Measurements from ENCODE around the gene FNDC3B. TPM values are rescaled to one million over a fixed set of nuclear protein-coding genes. Genes with fewer than 3 reads are reported as not detected.

Gene FNDC3B
- total and polyA plus RNA-seq, 9 of the 15 experiments (the other 6 are each of a cell fraction or from before 2014, with no cell fraction given): 7.0 to 35.8 (median 16.2) TPM

GRCh38 chr3:172069478-172069877 lies 30.1 kb downstream of the FNDC3B start:
- Histone ChIP-seq H3K9me3 (replicated peaks; ENCODE audit: control insufficient read depth, insufficient read depth, low read depth, low read length) (no peaks in the 10 kb centered on the region), H3K4me2 (ENCODE audit: insufficient read depth, low read length) (no peak overlapping the region), H2AFZ (ENCODE audit: low read depth, low read length) (no peak overlapping the region), H3K79me2 (ENCODE audit: control insufficient read depth, insufficient read depth, low read length) (peaks cover 99% of the 10 kb centered on the region), H4K20me1 (replicated peaks; ENCODE audit: control insufficient read depth, insufficient read depth, low read length) (peaks cover 3% of the 10 kb centered on the region; the same call in 1 of the 2 replicates), H3K4me1 (replicated peaks in 1 of 2; ENCODE audit: control insufficient read depth in 2 of 2, insufficient read depth in 2 of 2, low read length in 2 of 2) (peaks cover 14 to 77% of the 10 kb centered on the region in 2 experiments), H3K9me1 (ENCODE audit: control insufficient read depth, insufficient read depth, low read length) (no peaks in the 10 kb centered on the region), H3K27ac (ENCODE audit: extremely low read depth, low read depth, low read length) (no peak overlapping the region; the same call in 2 of the 3 replicates), H3K27me3 (ENCODE audit: control insufficient read depth in 2 of 2, insufficient read depth in 2 of 2, low read length in 2 of 2) (no peaks in the 10 kb centered on the region), H3K4me3 (no peak overlapping the region), H3K9ac (ENCODE audit: insufficient read depth in 1 of 2, low read depth in 2 of 2, low read length in 2 of 2) (no peak overlapping the region), H3K36me3 (ENCODE audit: control insufficient read depth, insufficient read depth, low read length) (peaks cover 19% of the 10 kb centered on the region; the same call in 2 of the 3 replicates)
- 66% methylated on average over 3 of the region's 3 CpGs for WGBS (ENCODE audit: insufficient coverage, low coverage, missing lambda C conversion rate)
- POLR2A ChIA-PET: interaction anchor here (1.0 to 1.9 kb wide), 4 partner anchors 9 to 92 kb away, joined by 3 to 5 read pairs (median 3); no protein-coding TSS in a partner anchor
- BruUV-seq (replicated peaks): no TSS peak
- no peak for TF ChIP-seq ZNF436 (CRISPR knock-in tag; IDR thresholded peaks at IDR 0.05)
- no peak for TF ChIP-seq CBX2 (IDR thresholded peaks at IDR 0.05; ENCODE audit: insufficient read depth, low read length, poor library complexity, severe bottlenecking)
- no peak for TF ChIP-seq FOXA3 (CRISPR knock-in tag; conservative IDR thresholded peaks at IDR 0.05 in 1 of 2, IDR thresholded peaks at IDR 0.05 in 1 of 2)
- no peak for TF ChIP-seq TARDBP (IDR thresholded peaks at IDR 0.05)
- no peak for TF ChIP-seq ZNF143 (CRISPR knock-in tag; IDR thresholded peaks at IDR 0.05)
- no peak for TF ChIP-seq ZBTB1 (CRISPR knock-in tag; IDR thresholded peaks at IDR 0.05; ENCODE audit: borderline replicate concordance, low read depth)
- TF ChIP-seq, protein P1, sequence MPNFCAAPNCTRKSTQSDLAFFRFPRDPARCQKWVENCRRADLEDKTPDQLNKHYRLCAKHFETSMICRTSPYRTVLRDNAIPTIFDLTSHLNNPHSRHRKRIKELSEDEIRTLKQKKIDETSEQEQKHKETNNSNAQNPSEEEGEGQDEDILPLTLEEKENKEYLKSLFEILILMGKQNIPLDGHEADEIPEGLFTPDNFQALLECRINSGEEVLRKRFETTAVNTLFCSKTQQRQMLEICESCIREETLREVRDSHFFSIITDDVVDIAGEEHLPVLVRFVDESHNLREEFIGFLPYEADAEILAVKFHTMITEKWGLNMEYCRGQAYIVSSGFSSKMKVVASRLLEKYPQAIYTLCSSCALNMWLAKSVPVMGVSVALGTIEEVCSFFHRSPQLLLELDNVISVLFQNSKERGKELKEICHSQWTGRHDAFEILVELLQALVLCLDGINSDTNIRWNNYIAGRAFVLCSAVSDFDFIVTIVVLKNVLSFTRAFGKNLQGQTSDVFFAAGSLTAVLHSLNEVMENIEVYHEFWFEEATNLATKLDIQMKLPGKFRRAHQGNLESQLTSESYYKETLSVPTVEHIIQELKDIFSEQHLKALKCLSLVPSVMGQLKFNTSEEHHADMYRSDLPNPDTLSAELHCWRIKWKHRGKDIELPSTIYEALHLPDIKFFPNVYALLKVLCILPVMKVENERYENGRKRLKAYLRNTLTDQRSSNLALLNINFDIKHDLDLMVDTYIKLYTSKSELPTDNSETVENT (CRISPR knock-in tag; IDR thresholded peaks at IDR 0.05): no peak
- no peak for TF ChIP-seq RB1 (IDR thresholded peaks at IDR 0.05; ENCODE audit: low read depth)
- no peak for TF ChIP-seq ZNF12 (CRISPR knock-in tag; IDR thresholded peaks at IDR 0.05)
- no peak for TF ChIP-seq ZNF121 (CRISPR knock-in tag; conservative IDR thresholded peaks at IDR 0.05)
- intact Hi-C loops (cut with micrococcal nuclease): loop anchor here (5.0 kb wide), 1 partner anchor 38 kb away; no protein-coding TSS in a partner anchor
- CTCF ChIA-PET (ENCODE audit: low intra/inter-chr PET ratio): no interaction called here
- FAIRE-seq: no peak
- in situ Hi-C loops (cut with MboI): no loop called here
- no peak for ATAC-seq
- no peak for DNase-seq (ENCODE audit: extremely low read depth in 1 of 4, low spot score in 3 of 4)
